ENCODE measurements around the gene CCR9. TPM values are rescaled to one million over a fixed set of nuclear protein-coding genes. Genes with fewer than 3 reads are reported as not detected.

CCR9 gene
- polyA plus RNA-seq, 1 experiment: not detected

DNA sequence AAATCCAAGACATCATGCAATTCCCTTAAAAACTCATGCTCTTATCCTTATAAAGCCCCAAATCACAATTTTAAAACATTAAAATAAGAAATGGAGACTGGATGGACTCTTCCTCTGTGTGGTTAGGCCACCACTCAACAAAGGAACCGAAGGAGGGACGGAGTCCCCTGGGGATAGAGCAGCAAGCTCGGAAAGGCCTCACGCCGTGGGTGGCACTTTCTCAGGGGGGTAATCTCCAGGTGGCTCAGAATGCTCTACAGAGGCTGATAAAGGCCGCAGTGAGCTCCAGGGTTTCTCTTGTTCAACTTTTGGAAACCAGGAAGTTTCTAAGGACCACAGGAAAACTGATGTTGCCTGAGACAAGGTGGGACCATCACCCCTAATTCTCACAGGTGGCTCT, 23.2 kb downstream of the CCR9 start:
- ChIA-PET CTCF (interaction anchor here (1.1 to 1.2 kb wide), 2 partner anchors 20 to 170 kb away, joined by 3 to 4 read pairs; no protein-coding TSS in a partner anchor), POLR2A (no interaction called here)
- Histone ChIP-seq H3K4me3 (ENCODE audit: low read depth, low read length) (no peak overlapping the region), H3K9me3 (ENCODE audit: control insufficient read depth, insufficient read depth, low read length) (peaks cover 3% of the 10 kb centered on the region; the same call in 1 of the 2 replicates), H3K27ac (ENCODE audit: low read depth, low read length) (no peak overlapping the region), H3K27me3 (ENCODE audit: control insufficient read depth, insufficient read depth, low read length) (no peaks in the 10 kb centered on the region)
- TF ChIP-seq, protein P1, sequence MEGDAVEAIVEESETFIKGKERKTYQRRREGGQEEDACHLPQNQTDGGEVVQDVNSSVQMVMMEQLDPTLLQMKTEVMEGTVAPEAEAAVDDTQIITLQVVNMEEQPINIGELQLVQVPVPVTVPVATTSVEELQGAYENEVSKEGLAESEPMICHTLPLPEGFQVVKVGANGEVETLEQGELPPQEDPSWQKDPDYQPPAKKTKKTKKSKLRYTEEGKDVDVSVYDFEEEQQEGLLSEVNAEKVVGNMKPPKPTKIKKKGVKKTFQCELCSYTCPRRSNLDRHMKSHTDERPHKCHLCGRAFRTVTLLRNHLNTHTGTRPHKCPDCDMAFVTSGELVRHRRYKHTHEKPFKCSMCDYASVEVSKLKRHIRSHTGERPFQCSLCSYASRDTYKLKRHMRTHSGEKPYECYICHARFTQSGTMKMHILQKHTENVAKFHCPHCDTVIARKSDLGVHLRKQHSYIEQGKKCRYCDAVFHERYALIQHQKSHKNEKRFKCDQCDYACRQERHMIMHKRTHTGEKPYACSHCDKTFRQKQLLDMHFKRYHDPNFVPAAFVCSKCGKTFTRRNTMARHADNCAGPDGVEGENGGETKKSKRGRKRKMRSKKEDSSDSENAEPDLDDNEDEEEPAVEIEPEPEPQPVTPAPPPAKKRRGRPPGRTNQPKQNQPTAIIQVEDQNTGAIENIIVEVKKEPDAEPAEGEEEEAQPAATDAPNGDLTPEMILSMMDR (IDR thresholded peaks at IDR 0.05; ENCODE audit: low read depth, low read length): no peak
- DNase-seq (ENCODE audit: low read depth, low spot score): no peak

GRCh38 chr3:45910892-45911291, 24.5 kb downstream of the CCR9 start:
- ChIA-PET POLR2A (no interaction called here), CTCF (interaction anchor here (1.3 kb wide), 1 partner anchor 167 kb away, joined by 3 read pairs; no protein-coding TSS in a partner anchor)
- no peak for DNase-seq (ENCODE audit: low read depth, low spot score)
- Histone ChIP-seq H3K27ac (ENCODE audit: low read depth, low read length) (no peak overlapping the region), H3K27me3 (ENCODE audit: control insufficient read depth, insufficient read depth, low read length) (no peaks in the 10 kb centered on the region), H3K4me3 (ENCODE audit: low read depth, low read length) (no peak overlapping the region), H3K9me3 (ENCODE audit: control insufficient read depth, insufficient read depth, low read length) (no peaks in the 10 kb centered on the region; the same call in 1 of the 2 replicates)
- TF ChIP-seq, protein P1 (IDR thresholded peaks at IDR 0.05; ENCODE audit: low read depth, low read length): no peak

DNA sequence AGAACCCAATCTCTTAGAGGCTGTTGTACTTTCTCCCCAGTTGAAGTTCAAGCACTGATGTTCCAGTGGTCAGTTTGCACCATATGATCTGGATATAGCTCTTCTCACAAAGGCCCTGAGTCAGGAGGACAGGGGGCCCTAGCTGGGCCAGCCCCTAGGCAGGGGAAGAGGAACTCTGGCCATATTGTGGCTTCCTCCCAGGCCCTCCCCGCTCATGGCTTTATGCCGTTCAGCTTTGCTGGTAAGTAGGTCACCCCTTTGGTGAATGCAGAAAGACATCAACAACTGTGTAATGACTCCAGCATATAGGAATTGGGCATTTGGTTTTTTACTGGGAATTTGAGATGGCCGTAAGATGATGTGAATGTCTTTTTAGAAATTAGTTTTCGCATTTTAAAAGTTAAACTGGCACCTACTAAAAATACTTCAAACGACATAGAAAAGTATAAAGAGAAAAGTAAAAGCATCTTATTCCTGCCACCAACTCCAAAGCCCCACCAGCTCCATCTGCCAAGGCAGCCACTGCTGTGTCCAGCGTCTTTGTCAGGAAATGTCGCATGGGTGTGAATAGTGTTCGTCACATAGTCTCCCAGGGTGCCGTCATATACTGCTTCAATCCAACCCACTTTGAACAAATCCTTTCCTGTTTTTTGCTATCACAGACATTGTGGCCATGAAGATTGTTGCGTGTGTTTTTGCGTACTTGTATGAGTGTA, 25.3 kb downstream of the CCR9 start:
- DNase-seq (ENCODE audit: low read depth, low spot score): no peak
- no peaks in the 10 kb centered on the region; the same call in 1 of the 2 replicates for H3K9me3 ChIP-seq (ENCODE audit: control insufficient read depth, insufficient read depth, low read length)
- no peaks in the 10 kb centered on the region for H3K27me3 ChIP-seq (ENCODE audit: control insufficient read depth, insufficient read depth, low read length)
- no peak overlapping the region for H3K27ac ChIP-seq (ENCODE audit: low read depth, low read length)
- TF ChIP-seq, protein P1 (IDR thresholded peaks at IDR 0.05; ENCODE audit: low read depth, low read length): no peak
- CTCF ChIA-PET: no interaction called here
- POLR2A ChIA-PET: no interaction called here
- no peak overlapping the region for H3K4me3 ChIP-seq (ENCODE audit: low read depth, low read length)

- ChIA-PET POLR2A (no interaction called here), CTCF (no interaction called here)
- DNase-seq (ENCODE audit: low read depth, low spot score): no peak
- no peak overlapping the region for H3K27ac ChIP-seq (ENCODE audit: low read depth, low read length)
- TF ChIP-seq, protein P1 (IDR thresholded peaks at IDR 0.05; ENCODE audit: low read depth, low read length): no peak
- H3K9me3 ChIP-seq (ENCODE audit: control insufficient read depth, insufficient read depth, low read length): no peaks in the 10 kb centered on the region
- H3K27me3 ChIP-seq (ENCODE audit: control insufficient read depth, insufficient read depth, low read length): no peaks in the 10 kb centered on the region
- no peak overlapping the region for H3K4me3 ChIP-seq (ENCODE audit: low read depth, low read length)
Measured at GRCh38 chr3:45912435-45912834, 26.1 kb downstream of the CCR9 start.

DNA sequence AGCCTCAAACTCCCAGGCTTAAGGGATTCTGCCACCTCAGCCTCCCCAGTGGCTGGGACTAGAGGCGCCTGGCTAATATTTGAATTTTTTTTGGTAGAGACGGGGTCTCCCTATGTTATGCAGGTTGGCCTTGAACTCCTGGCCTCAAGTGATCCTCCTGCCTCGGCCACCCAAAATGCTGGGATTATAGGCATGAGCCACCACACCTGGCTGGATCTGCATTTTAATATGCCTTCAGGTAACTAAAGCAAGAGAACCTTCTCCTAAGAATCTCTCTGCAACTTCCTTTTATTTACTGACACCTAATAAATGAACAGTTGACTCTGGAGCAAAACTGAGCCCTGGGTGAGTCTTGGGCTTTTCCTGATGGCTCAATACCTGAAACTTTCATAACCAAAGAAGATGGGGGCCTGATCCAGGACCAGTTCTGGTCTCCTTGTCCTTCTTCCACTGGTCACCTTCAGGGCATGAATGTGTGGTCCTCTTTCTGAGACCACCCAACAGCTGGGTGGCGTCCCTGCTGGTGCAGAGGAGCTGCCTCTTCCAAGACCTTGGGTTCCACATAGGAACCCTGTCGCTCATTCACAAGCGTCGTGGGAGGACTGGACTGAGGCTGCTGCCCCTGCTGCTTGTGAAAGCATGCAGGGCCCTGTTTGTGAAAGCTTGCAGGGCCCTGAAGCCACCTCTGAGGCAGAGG, 28.2 kb downstream of the CCR9 start:
- POLR2A ChIA-PET: no interaction called here
- H3K27me3 ChIP-seq (ENCODE audit: control insufficient read depth, insufficient read depth, low read length): no peaks in the 10 kb centered on the region

More for the DNA sequence above, 28.2 kb downstream of the CCR9 start:
- Histone ChIP-seq H3K27ac (ENCODE audit: low read depth, low read length) (no peak overlapping the region), H3K4me3 (ENCODE audit: low read depth, low read length) (no peak overlapping the region), H3K9me3 (ENCODE audit: control insufficient read depth, insufficient read depth, low read length) (no peaks in the 10 kb centered on the region)
- CTCF ChIA-PET: interaction anchor here (1.2 kb wide), 2 partner anchors 84 to 165 kb away, joined by 3 to 4 read pairs; no protein-coding TSS in a partner anchor
- no peak for DNase-seq (ENCODE audit: low read depth, low spot score)
- TF ChIP-seq, protein P1 (IDR thresholded peaks at IDR 0.05; ENCODE audit: low read depth, low read length): no peak

All from AG04450 (cell line).